GM15510 (cell line): ENCODE data around the gene OR2V2.

Experiments used
- POLR2A ChIP-seq: IDR thresholded peaks from 3 replicates; pipeline ENCODE4 v1.6.1; 2011; ENCODE audit warnings: borderline replicate concordance; ENCODE audit not compliant: insufficient read length; ENCODE audit errors: extremely low read depth

Gene OR2V2

GRCh38 chr5:181136361-181136955, 10.9 kb upstream of the OR2V2 start:
- no peak for TF ChIP-seq POLR2A

- TF ChIP-seq POLR2A = no peak
Observed at GRCh38 chr5:181138258-181138657, 9.1 kb upstream of the OR2V2 start.

DNA sequence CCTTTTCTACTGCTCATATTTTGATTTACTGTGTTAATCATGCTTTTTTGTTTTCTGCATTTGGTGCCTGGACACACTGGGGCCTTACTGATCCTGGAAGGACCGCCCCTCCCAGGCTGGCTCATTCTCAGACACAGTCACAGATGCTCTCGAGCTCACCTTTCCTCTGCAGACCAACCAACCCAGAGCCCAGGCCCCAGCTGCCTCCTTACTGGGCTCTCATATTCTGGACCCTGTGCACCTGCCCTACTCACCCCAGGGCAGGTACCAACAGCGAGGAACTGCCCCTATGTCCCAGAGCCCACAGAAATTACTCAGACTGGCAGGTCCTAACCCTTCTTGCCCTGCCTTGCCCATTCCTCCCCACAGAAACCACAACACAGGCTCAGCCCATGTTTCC, 6.6 kb upstream of the OR2V2 start:
- no peak for TF ChIP-seq POLR2A

DNA sequence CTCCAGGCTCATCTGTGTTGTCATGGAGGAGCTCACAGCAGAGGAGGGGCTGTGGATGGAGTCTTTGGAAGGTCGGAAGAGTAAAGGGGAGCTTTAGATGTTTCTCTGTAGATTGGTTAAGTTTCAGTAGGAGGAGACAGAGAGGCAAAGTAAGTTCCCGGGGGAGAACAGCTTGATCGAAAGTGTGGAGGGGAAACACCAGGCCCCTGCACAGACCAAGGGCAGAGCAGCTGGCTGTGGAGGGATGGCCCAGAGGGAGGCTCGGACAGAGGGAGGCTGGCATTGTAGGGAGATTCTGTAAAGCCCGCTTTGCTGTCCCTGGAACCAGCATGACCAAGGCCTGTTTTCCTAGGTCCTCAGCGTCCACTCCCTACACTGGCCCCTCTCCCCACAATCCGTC, 5.3 kb upstream of the OR2V2 start:
- TF ChIP-seq POLR2A = no peak

DNA sequence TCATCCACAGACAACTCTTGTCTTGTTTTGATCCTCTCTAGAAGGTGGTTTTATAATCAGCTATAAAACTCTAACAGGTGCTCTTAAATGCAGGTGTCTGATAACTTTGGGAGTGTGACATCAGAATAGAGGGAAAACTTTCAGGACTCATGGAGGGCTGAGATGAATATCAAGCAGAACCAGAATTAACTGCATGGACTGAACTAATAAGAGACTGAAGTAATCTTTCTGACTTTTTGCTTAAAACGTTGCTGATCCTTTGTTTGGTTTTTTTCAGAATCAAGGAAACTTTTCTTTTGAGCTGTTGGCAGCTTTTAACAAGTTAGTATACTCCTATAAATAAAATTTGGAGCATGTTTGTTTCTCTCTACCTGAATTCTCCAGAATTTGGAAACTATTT, 2.3 kb upstream of the OR2V2 start:
- no peak for TF ChIP-seq POLR2A

DNA sequence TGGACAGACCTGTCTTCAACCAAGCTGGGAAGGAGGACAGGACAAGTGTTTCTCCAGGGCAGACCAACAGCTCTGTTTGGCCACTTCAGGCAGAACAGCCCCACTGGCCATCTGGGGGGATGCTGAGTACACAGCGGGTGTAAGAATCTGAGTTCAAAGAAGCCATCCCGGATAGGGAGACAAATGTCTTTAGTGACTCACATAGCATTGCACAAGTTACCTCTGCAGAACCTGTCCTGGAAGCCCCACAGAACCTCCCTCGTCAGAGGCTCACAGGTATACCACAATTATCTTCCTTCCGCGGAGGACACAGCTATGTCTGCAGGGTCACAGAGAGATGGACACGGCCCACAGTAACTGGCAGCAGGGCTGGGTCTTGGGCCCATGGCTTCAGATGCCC, 2.0 kb downstream of the OR2V2 start:
- no peak for TF ChIP-seq POLR2A

DNA sequence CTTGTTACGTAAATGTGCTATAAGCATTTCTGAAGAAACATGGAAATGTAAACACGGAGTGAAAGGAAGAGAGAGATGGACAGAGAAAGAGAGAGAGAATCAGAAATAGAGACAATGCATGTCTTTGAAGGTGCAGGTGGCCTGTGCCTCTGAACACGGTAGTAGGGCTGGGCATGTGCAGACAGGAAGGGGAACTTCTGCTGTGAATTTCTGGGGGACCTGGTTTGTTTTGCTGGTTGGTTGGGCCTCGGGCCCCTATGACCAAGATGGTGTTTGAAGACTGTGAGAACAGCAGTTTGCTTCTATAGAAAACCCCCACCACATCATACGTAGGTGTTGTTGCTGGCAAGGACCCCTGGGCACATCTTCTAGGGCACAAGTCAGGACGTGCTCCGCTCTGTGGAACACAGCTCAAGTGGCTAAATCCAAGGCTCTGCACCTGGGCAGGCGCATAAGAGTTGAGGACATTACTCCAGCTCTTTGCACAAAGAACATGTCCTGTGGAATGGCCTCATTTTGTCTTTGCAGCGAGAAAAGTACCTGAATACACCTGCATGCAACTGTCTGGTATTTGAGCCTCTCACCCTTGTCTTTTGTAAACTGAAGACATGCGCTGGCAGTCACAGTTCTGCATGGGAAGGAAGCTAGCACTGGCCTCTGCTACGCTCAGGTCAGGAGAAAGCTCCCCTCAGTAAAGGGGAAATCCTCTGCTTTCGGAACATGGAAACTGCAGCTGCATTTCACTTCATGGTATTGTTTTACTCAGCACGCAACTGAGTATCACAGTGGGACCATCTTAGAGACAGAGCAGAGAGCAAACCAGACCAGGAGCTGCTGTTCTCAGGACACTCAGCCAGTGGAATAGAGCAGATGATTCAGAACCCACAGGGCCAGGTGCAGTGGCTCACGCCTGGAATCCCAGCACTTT, 2.7 kb downstream of the OR2V2 start:
- TF ChIP-seq POLR2A = no peak

GRCh38 chr5:181151146-181151545, 3.8 kb downstream of the OR2V2 start:
- TF ChIP-seq POLR2A = no peak

GRCh38 chr5:181152406-181152805, 5.0 kb downstream of the OR2V2 start:
- TF ChIP-seq POLR2A = no peak

- no peak for TF ChIP-seq POLR2A
Observed at GRCh38 chr5:181153814-181154213, 6.4 kb downstream of the OR2V2 start.

GRCh38 chr5:181156758-181157157, 9.4 kb downstream of the OR2V2 start:
- no peak for TF ChIP-seq POLR2A

DNA sequence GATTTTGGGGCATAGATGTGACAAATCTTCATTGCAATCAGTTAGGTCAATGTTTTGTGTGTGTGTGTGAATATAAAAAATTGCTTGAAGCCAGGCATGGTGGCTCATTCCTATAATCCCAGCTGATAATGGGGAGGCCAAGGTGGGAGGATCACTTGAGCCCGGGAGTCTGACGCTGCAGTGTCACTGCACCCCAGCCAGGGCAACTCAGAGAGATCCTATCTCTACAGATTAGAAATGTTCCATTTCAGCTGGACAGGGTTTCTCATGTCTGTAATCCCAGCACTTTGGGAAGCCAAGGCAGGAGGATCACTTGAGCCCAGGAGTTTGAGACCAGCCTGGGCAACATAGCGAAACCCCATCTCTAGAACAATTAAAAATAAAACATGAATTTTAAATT, 11.5 kb downstream of the OR2V2 start:
- no peak for TF ChIP-seq POLR2A

DNA sequence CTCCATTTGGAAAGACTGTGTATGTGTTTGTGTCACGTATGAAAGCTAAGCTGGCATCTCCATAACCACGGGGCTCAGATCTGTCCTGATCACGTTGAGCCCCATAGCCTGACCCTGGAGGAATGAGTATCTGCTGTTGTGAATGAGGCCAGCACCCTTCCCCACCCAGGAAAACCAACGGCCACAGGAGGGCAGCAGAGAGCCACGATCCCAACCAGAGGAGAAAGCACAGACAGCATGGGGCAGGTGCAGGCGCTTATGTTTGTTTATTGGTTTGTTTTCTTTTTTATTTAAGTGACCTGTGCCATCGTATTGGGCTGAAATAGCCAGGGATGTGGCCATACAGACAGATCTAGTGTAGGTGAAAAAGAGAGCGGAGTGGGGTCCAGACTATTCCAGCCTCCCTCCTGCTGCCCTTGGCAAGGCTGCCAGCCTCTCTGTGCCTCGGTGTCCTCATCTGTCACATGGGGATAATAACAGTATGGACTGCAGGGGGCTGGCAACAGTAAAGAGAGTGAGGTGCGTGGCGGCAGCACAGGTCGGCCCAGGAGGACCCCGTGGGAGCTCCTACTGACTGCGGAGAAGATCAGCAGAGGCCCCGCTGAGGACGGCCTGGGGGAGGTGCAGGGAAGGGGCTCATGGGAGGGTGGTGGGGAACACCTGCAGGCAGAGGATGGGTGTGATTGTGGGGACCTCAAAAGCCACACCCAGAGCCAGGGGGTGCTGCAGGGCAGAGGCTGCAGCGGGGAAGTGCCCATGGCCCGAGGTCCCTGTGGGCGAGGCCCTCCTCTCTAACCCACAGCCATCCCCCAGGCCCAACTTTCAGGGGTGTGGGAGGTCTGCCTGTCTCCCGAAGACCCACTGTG, 12.1 kb downstream of the OR2V2 start:
- no peak for TF ChIP-seq POLR2A

- no peak for TF ChIP-seq POLR2A
Observed at GRCh38 chr5:181160152-181160754, 12.9 kb downstream of the OR2V2 start.
